Measurements from ENCODE around the gene ITGB4. TPM values are rescaled to one million over a fixed set of nuclear protein-coding genes. Genes with fewer than 3 reads are reported as not detected.

The ITGB4 gene
- total RNA-seq, 1 experiment from 2014 or later: 568 TPM

DNA sequence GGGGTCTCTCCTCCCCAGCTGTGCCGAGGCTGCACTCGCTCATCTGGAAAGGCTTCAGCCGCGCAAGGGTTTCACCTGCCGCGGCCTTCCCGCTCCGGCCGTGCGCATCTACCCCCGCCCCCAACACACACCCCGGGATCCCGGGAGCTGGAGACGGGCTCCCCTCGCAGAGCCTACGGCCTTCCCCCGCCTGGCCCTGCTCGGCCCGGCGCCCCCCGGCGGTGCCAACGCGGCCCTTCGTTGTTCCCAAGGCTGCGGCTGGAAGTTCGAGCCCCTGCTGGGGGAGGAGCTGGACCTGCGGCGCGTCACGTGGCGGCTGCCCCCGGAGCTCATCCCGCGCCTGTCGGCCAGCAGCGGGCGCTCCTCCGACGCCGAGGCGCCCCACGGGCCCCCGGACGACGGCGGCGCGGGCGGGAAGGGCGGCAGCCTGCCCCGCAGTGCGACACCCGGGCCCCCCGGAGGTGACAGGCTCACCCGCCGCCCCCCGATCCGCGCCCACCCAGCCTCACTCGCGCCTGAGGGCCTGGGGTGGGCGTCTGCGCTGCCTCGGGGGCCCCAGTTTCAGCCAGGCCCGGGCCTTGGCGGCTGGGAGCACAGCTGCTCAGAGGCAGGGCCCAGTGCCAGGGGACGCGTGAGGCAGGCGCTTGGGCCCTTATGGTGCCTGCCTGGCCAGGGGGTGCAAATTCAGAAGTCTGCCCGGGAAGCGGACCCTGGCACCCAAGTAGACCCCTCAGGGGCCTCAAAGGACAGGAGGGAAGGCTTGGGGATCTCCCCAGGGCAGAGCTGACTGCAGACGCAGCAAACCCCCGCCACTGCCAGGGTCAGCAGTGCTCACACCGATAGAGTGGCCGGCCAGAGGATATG is 32.5 kb downstream of the ITGB4 start:
- H3K79me2 ChIP-seq (ENCODE audit: insufficient read depth, low read length): no peaks in the 10 kb centered on the region; the same call in 1 of the 2 replicates
- no peak overlapping the region for H2AFZ ChIP-seq (ENCODE audit: low read depth, low read length, poor library complexity, severe bottlenecking)
- no TSS peak for BruUV-seq (replicated peaks)
- H3K4me3 ChIP-seq (replicated peaks in 1 of 2; ENCODE audit: low read depth in 1 of 2, low read length in 2 of 2): no peak overlapping the region
- no peaks in the 10 kb centered on the region for H3K27me3 ChIP-seq (ENCODE audit: insufficient read depth, low read length)
- POLR2A ChIA-PET: interaction anchor here (1.0 kb wide), 1 partner anchor 26 kb away, joined by 3 read pairs; no protein-coding TSS in a partner anchor
- DNase-seq (ENCODE audit: low read depth, low spot score) (no peak), ATAC-seq (no peak)
- H3K36me3 ChIP-seq (ENCODE audit: control insufficient read depth in 1 of 2, insufficient read depth in 2 of 2, low read length in 2 of 2): peaks cover 34 to 83% of the 10 kb centered on the region in 2 experiments
- H4K20me1 ChIP-seq (ENCODE audit: insufficient read depth): no peaks in the 10 kb centered on the region
- RAD21 ChIA-PET (ENCODE audit: low non-redundant PET in 1 of 2, low total read pairs in 2 of 2, uncharacterized antibody in 2 of 2, unreplicated experiment in 2 of 2): no interaction called here
- H3K27ac ChIP-seq (ENCODE audit: low read depth, low read length): peak overlapping the region; percentile 26; the same call in 1 of the 2 replicates
- TF ChIP-seq RAD21 (IDR thresholded peaks at IDR 0.05; ENCODE audit: low read depth): no peak
- no peak for TF ChIP-seq EZH2phosphoT487 (IDR thresholded peaks at IDR 0.05; ENCODE audit: borderline replicate concordance)
- H3K9me2 ChIP-seq (ENCODE audit: insufficient read depth): no peaks in the 10 kb centered on the region
- no peak overlapping the region for H3K4me2 ChIP-seq (ENCODE audit: low read length)
- no peaks in the 10 kb centered on the region for H3K9me3 ChIP-seq (ENCODE audit: control insufficient read depth in 1 of 2, insufficient read depth in 1 of 2, low read depth in 1 of 2, low read length in 2 of 2)
- no peak overlapping the region for H3K9ac ChIP-seq (ENCODE audit: low read length)
- CTCF ChIA-PET: interaction anchor here (1.0 to 1.8 kb wide), 3 partner anchors 9 to 74 kb away, joined by 3 to 4 read pairs (median 3); no protein-coding TSS in a partner anchor
- intact Hi-C loops (cut with micrococcal nuclease): loop anchor here (10.0 kb wide), 1 partner anchor 329 kb away; no protein-coding TSS in a partner anchor
- H3K4me1 ChIP-seq (ENCODE audit: control insufficient read depth in 1 of 2, insufficient read depth in 2 of 2, low read length in 2 of 2): peaks cover 0 to 3% of the 10 kb centered on the region in 2 experiments; a peak in 1 of 4 replicates

GRCh38 chr17:75754378-75755204 is 33.3 kb downstream of the ITGB4 start:
- Histone ChIP-seq H4K20me1 (ENCODE audit: insufficient read depth) (no peaks in the 10 kb centered on the region), H2AFZ (ENCODE audit: low read depth, low read length, poor library complexity, severe bottlenecking) (no peak overlapping the region), H3K27me3 (ENCODE audit: insufficient read depth, low read length) (no peaks in the 10 kb centered on the region), H3K4me3 (replicated peaks in 1 of 2; ENCODE audit: low read depth in 1 of 2, low read length in 2 of 2) (no peak overlapping the region), H3K79me2 (ENCODE audit: insufficient read depth, low read length) (no peaks in the 10 kb centered on the region), H3K4me1 (ENCODE audit: control insufficient read depth in 1 of 2, insufficient read depth in 2 of 2, low read length in 2 of 2) (peaks cover 0 to 6% of the 10 kb centered on the region in 2 experiments; a peak in 1 of 4 replicates), H3K4me2 (ENCODE audit: low read length) (no peak overlapping the region), H3K9me2 (ENCODE audit: insufficient read depth) (no peaks in the 10 kb centered on the region), H3K36me3 (ENCODE audit: control insufficient read depth in 1 of 2, insufficient read depth in 2 of 2, low read length in 2 of 2) (peaks cover 26 to 78% of the 10 kb centered on the region in 2 experiments), H3K9me3 (ENCODE audit: control insufficient read depth in 1 of 2, insufficient read depth in 1 of 2, low read depth in 1 of 2, low read length in 2 of 2) (no peaks in the 10 kb centered on the region), H3K9ac (ENCODE audit: low read length) (no peak overlapping the region), H3K27ac (ENCODE audit: low read depth, low read length) (peak overlapping the region; percentile 26; the same call in 1 of the 2 replicates)
- TF ChIP-seq RAD21 (IDR thresholded peaks at IDR 0.05; ENCODE audit: low read depth) (no peak), EGR1 (IDR thresholded peaks at IDR 0.05; ENCODE audit: low read depth) (no peak), ELF1 (IDR thresholded peaks at IDR 0.05; ENCODE audit: borderline replicate concordance, low read depth) (no peak), POLR2AphosphoS5 (IDR thresholded peaks at IDR 0.05; ENCODE audit: low read depth, low read length) (peak; percentile 32; the same call in 1 of the 2 replicates), CBX3 (IDR thresholded peaks at IDR 0.05; ENCODE audit: low read depth) (no peak)
- TF ChIP-seq, protein P1, sequence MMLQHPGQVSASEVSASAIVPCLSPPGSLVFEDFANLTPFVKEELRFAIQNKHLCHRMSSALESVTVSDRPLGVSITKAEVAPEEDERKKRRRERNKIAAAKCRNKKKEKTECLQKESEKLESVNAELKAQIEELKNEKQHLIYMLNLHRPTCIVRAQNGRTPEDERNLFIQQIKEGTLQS (IDR thresholded peaks at IDR 0.05): no peak
- intact Hi-C loops (cut with micrococcal nuclease): loop anchor here (10.0 kb wide), 1 partner anchor 330 kb away; no protein-coding TSS in a partner anchor
- ChIA-PET CTCF (no interaction called here), POLR2A (no interaction called here), RAD21 (ENCODE audit: low non-redundant PET in 1 of 2, low total read pairs in 2 of 2, uncharacterized antibody in 2 of 2, unreplicated experiment in 2 of 2) (no interaction called here)
- DNase-seq (ENCODE audit: low read depth, low spot score): no peak
- BruUV-seq (replicated peaks): no TSS peak
- ATAC-seq: no peak
